HepG2 (cell line): Measurements from ENCODE around the gene HTD2.

Source experiments
- CAMTA2 ChIP-seq: sonication (generic); formaldehyde crosslinking; IDR thresholded peaks from 2 replicates; pipeline ENCODE4 v1.4.0; 2020; ENCODE audit warnings: mild to moderate bottlenecking, missing genetic modification reagents, borderline replicate concordance
- HDAC1 ChIP-seq: sonication (generic); formaldehyde crosslinking; IDR thresholded peaks from 2 replicates; pipeline ENCODE4 v1.5.1; 2020; ENCODE audit warnings: mild to moderate bottlenecking, missing genetic modification reagents
- KDM4B ChIP-seq: sonication (generic); formaldehyde crosslinking; IDR thresholded peaks from 2 replicates; pipeline ENCODE4 v1.4.0; 2020; ENCODE audit warnings: missing genetic modification reagents
- NFIB ChIP-seq: sonication (generic); formaldehyde crosslinking; IDR thresholded peaks from 2 replicates; pipeline ENCODE4 v1.9.0; 2021; ENCODE audit warnings: missing genetic modification reagents, mild to moderate bottlenecking, borderline replicate concordance
- RELA ChIP-seq: sonication (generic); formaldehyde crosslinking; IDR thresholded peaks from 2 replicates; pipeline ENCODE4 v1.4.0; 2020; ENCODE audit warnings: missing genetic modification reagents
- SOX6 ChIP-seq, 2 experiments: fragments of 450-650 bp in 1 of 2; sonication (generic) in 1 of 2; formaldehyde crosslinking in 1 of 2; IDR thresholded peaks; 2 replicates each; pipeline versions ENCODE4 v1.4.0 to v1.6.1; 2017 to 2020; ENCODE audit warnings: antibody characterized with exemption in 1 of 2, mild to moderate bottlenecking in 1 of 2, missing genetic modification reagents in 1 of 2
- ZNF207 ChIP-seq: fragments of 450-650 bp; IDR thresholded peaks from 2 replicates; pipeline ENCODE4 v1.6.1; 2016; ENCODE audit warnings: antibody characterized with exemption, borderline replicate concordance
- ZNF282 ChIP-seq: fragments of 450-650 bp; IDR thresholded peaks from 2 replicates; pipeline ENCODE4 v1.6.1; 2018; ENCODE audit not compliant: partially characterized antibody
- ZNF350 ChIP-seq: sonication (generic); formaldehyde crosslinking; IDR thresholded peaks from 2 replicates; pipeline ENCODE4 v1.4.0; 2020; ENCODE audit warnings: mild to moderate bottlenecking, low read depth, missing genetic modification reagents, borderline replicate concordance
- ZNF354B ChIP-seq: sonication (generic); formaldehyde crosslinking; IDR thresholded peaks from 2 replicates; pipeline ENCODE4 v1.8.0; 2022; ENCODE audit warnings: mild to moderate bottlenecking, missing genetic modification reagents
- TF ChIP-seq, protein P1 (sequence below): sonication (generic); formaldehyde crosslinking; IDR thresholded peaks from 2 replicates; pipeline ENCODE4 v1.4.0; 2020; ENCODE audit warnings: missing genetic modification reagents, borderline replicate concordance
- TF ChIP-seq, protein P2 (sequence below): sonication (generic); formaldehyde crosslinking; IDR thresholded peaks from 2 replicates; pipeline ENCODE4 v1.5.1; 2020; ENCODE audit warnings: mild to moderate bottlenecking, missing genetic modification reagents
- TF ChIP-seq, protein P3 (sequence below): sonication (generic); formaldehyde crosslinking; IDR thresholded peaks from 2 replicates; pipeline ENCODE4 v1.5.0; 2020; ENCODE audit warnings: mild to moderate bottlenecking, missing genetic modification reagents, moderate library complexity

DNA sequence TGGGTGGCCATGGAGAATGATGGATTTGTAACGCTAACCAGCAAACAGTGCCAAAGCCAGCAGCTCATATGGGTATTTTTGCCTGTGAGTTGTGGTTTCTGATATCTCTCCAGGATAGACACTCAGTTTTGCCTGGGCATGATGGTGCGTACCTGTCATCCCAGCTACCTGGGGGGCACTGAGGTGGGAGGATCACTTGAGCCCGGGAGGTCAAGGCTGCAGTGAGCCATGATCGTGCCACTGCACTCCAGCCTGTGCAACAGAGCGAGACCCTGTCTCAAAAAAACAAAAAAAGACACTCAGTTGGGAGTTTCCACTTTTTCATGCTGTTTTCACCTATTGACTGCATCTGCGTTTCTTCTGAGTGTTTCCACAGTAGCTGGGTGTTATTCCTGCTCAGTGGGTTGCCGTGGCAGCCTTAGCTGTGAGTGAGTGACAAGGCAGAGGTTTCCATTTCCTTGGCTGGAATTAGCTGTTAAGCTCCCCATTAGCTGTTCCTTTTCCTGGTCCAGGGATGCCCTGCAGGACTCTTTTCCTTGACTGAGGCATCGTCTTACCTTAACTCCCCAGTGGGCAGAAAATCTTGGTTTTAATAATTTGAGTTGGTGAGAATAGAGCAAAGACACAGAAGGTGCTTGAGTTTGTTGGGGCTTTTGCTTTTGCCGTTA is 14.5 kb upstream of the HTD2 start:
- TF ChIP-seq RELA (CRISPR knock-in tag), result no peak
- TF ChIP-seq KDM4B (CRISPR knock-in tag), result no peak
- TF ChIP-seq, protein P1, sequence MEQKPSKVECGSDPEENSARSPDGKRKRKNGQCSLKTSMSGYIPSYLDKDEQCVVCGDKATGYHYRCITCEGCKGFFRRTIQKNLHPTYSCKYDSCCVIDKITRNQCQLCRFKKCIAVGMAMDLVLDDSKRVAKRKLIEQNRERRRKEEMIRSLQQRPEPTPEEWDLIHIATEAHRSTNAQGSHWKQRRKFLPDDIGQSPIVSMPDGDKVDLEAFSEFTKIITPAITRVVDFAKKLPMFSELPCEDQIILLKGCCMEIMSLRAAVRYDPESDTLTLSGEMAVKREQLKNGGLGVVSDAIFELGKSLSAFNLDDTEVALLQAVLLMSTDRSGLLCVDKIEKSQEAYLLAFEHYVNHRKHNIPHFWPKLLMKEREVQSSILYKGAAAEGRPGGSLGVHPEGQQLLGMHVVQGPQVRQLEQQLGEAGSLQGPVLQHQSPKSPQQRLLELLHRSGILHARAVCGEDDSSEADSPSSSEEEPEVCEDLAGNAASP, result no peak
- TF ChIP-seq ZNF354B (CRISPR knock-in tag), result no peak
- TF ChIP-seq ZNF350 (CRISPR knock-in tag), result no peak
- no peak for TF ChIP-seq ZNF207
- TF ChIP-seq NFIB (CRISPR knock-in tag), result no peak
- no peak for TF ChIP-seq SOX6 (IDR thresholded peaks at IDR 0.05)
- no peak for TF ChIP-seq SOX6 (CRISPR knock-in tag; IDR thresholded peaks at IDR 0.05)
- TF ChIP-seq, protein P2, sequence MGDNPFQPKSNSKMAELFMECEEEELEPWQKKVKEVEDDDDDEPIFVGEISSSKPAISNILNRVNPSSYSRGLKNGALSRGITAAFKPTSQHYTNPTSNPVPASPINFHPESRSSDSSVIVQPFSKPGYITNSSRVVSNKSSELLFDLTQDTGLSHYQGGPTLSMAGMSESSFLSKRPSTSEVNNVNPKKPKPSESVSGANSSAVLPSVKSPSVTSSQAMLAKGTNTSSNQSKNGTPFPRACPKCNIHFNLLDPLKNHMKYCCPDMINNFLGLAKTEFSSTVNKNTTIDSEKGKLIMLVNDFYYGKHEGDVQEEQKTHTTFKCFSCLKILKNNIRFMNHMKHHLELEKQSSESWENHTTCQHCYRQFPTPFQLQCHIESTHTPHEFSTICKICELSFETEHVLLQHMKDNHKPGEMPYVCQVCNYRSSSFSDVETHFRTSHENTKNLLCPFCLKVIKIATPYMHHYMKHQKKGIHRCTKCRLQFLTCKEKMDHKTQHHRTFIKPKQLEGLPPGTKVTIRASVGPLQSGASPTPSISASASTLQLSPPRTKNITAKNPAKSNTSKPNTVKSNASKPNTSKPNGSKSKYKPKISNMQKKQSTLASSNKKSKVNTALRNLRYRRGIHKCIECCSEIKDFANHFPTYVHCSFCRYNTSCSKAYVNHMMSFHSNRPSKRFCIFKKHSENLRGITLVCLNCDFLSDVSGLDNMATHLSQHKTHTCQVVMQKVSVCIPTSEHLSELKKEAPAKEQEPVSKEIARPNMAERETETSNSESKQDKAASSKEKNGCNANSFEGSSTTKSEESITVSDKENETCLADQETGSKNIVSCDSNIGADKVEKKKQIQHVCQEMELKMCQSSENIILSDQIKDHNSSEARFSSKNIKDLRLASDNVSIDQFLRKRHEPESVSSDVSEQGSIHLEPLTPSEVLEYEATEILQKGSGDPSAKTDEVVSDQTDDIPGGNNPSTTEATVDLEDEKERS, result no peak
- no peak for TF ChIP-seq HDAC1 (CRISPR knock-in tag)
- no peak for TF ChIP-seq CAMTA2 (CRISPR knock-in tag)
- TF ChIP-seq, protein P3, sequence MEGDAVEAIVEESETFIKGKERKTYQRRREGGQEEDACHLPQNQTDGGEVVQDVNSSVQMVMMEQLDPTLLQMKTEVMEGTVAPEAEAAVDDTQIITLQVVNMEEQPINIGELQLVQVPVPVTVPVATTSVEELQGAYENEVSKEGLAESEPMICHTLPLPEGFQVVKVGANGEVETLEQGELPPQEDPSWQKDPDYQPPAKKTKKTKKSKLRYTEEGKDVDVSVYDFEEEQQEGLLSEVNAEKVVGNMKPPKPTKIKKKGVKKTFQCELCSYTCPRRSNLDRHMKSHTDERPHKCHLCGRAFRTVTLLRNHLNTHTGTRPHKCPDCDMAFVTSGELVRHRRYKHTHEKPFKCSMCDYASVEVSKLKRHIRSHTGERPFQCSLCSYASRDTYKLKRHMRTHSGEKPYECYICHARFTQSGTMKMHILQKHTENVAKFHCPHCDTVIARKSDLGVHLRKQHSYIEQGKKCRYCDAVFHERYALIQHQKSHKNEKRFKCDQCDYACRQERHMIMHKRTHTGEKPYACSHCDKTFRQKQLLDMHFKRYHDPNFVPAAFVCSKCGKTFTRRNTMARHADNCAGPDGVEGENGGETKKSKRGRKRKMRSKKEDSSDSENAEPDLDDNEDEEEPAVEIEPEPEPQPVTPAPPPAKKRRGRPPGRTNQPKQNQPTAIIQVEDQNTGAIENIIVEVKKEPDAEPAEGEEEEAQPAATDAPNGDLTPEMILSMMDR (CRISPR knock-in tag), result no peak
- no peak for TF ChIP-seq ZNF282
